GM12874 (cell line): ENCODE data around the gene LCK.

Source experiments
- TF ChIP-seq, protein P1 (sequence below): IDR thresholded peaks from 2 replicates; pipeline ENCODE4 v1.5.1; 2011; ENCODE audit warnings: low read depth, mild to moderate bottlenecking, control low read depth, low read length, moderate library complexity; ENCODE audit not compliant: insufficient read depth

Gene LCK

DNA sequence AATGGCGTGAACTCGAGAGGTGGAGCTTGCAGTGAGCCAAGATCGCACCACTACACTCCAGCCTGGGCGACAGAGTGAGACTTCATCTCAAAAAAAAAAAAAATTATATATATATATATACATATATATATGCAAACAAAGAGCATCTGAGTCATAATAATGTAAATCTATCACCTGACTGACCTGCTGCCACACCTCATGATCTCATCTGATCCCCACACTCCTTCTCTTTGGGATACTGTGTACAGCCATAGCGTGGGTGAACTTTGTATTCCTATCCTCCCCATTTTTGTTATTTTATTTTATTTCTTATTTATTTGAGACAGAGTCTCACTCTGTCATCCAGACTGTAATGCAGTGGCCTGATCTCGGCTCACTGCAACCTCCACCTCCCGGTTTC lies 38.2 kb downstream of the LCK start:
- TF ChIP-seq, protein P1, sequence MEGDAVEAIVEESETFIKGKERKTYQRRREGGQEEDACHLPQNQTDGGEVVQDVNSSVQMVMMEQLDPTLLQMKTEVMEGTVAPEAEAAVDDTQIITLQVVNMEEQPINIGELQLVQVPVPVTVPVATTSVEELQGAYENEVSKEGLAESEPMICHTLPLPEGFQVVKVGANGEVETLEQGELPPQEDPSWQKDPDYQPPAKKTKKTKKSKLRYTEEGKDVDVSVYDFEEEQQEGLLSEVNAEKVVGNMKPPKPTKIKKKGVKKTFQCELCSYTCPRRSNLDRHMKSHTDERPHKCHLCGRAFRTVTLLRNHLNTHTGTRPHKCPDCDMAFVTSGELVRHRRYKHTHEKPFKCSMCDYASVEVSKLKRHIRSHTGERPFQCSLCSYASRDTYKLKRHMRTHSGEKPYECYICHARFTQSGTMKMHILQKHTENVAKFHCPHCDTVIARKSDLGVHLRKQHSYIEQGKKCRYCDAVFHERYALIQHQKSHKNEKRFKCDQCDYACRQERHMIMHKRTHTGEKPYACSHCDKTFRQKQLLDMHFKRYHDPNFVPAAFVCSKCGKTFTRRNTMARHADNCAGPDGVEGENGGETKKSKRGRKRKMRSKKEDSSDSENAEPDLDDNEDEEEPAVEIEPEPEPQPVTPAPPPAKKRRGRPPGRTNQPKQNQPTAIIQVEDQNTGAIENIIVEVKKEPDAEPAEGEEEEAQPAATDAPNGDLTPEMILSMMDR: no peak

GRCh38 chr1:32291145-32291707 lies 40.2 kb downstream of the LCK start:
- TF ChIP-seq, protein P1: no peak

- TF ChIP-seq, protein P1: no peak
Observed at GRCh38 chr1:32291708-32292538, 40.9 kb downstream of the LCK start, which contains the start of gene HDAC1. Gene HDAC1, plus strand, starts transcription at chr1:32292083. Its CDS starts 87 bp downstream, at chr1:32292170.

GRCh38 chr1:32299327-32299726 lies 48.3 kb downstream of the LCK start:
- TF ChIP-seq, protein P1: no peak

DNA sequence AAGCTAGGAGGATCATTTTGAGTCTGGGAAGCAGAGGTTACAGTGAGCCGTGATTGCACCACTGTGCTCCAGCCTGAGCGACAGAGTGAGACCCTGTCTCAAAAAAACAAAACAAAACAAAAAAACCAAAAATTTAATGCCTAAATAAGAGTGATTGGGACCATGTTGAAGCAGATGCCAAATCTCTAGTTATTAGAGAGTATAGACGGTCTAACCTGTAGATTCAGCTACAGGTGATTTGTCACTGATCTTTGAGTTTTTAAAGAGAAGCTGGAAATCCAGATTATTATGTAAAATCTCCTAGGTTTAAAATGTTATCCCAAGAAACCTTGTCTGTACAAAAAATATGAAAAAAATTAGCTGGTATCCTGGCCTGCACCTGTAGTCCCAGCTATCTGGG lies 52.3 kb downstream of the LCK start:
- TF ChIP-seq, protein P1: no peak

GRCh38 chr1:32303997-32304622 lies 53.0 kb downstream of the LCK start:
- TF ChIP-seq, protein P1: no peak

DNA sequence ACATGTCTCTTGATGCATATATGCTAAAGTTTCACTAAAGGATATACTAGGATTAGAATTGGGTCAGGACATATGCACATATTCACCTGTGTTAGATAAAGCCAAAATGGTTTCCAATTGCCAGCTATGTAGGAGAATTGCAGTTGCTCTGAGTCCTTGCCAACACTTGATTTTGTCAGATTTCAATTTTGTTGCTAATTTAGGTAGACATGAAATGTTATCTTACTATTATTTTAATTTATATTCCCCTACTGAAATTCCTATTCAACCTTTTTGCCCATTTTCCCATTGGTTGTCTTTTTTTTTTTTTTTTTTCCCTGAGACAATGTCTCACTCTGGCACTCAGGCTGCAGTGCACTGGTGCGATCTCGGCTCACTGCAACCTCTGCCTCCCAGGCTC lies 54.2 kb downstream of the LCK start:
- TF ChIP-seq, protein P1: no peak
